HG03378 (cell line): ENCODE data around the gene SCAMP1.
"Not testable (repeated sequence)": the region's sequence is repeated elsewhere in the genome, so short reads cannot be mapped to it uniquely, and the experiment has no call there.

Experiments
- ATAC-seq: cut with Tn5 transposase; IDR thresholded peaks from one replicate; pipeline ENCODE4 v1.9.1; 2021; ENCODE audit warnings: mild to moderate bottlenecking, moderate library complexity; ENCODE audit not compliant: unreplicated experiment

SCAMP1 gene

GRCh38 chr5:78360924-78361630, 660 bp downstream of the SCAMP1 start:
- ATAC-seq, result peak; percentile 21

DNA sequence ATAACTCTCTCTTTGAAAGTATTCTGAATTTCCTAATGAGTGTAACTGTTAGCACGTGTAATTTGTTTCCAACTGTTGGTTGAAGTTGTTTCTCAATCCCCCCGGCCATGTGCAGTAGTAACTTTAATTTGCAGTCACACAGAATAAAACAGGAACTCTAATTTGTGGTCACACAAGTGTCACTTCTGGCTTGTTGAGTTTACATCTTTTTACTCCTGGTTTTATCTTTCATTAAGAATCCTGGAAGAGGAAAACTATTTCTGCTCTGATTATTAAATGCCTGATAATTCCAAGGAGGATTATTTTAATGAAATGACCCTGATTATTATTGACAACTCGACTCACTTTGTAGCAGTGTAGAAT, 1.2 kb downstream of the SCAMP1 start:
- no peak for ATAC-seq

GRCh38 chr5:78362220-78362619, 1.8 kb downstream of the SCAMP1 start:
- ATAC-seq, result no peak

GRCh38 chr5:78364005-78364404, 3.6 kb downstream of the SCAMP1 start:
- no peak for ATAC-seq

- no peak for ATAC-seq
Observed at GRCh38 chr5:78367318-78367991, 7.0 kb downstream of the SCAMP1 start.

GRCh38 chr5:78369680-78370079, 9.3 kb downstream of the SCAMP1 start:
- no peak for ATAC-seq

DNA sequence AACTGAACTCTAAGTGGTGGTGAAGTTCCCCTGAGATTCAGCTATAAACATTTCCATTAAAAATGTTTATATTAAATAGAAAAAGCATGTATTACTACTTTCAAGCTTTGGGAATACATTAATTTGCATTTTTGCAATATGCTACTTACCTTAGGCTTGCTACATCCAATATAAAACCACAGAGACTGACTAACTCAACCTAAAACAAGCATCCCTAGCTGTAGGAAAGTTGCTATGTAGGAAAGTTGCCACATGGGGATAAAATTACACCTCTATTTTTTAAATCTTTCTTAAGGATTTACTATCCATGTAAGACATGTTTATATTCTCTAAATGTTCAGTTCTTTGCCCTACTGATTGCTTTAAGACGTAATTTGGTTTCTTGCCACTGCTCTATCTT, 12.8 kb downstream of the SCAMP1 start:
- no peak for ATAC-seq

- ATAC-seq, result no peak
Observed at GRCh38 chr5:78376315-78376714, 15.9 kb downstream of the SCAMP1 start.

DNA sequence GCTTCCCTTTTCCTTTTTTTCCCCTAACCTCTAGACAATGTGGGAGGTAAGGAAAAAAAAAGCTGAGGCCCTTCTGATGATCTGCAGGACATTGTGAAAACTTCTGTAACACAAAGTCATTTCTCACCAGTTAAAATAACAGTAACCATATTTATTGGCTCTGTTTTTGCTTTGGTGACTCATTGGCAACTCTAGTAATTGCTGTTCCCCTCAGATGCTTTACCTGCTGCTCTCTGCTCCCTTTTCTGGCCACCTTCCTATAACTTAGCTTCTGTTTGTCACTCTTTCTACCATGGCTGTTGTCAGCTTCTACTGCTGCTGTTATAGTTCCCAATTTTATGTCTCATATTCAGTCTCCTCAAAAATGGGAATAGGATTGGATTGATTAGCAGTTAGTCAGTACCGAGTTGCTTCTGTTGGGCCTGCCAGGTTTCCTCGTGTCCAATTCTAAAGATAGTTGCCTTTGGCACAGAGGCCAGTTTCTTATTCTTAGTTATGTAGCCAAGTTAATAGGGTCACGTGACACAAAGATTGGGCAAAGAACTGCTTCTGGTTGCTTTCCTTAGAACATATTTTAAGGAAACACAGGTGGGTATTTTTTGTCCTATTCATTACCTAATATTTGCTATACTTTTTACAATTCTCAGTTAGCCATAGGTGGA, 16.8 kb downstream of the SCAMP1 start:
- ATAC-seq, result no peak

GRCh38 chr5:78377718-78378105, 17.3 kb downstream of the SCAMP1 start:
- ATAC-seq, result no peak

DNA sequence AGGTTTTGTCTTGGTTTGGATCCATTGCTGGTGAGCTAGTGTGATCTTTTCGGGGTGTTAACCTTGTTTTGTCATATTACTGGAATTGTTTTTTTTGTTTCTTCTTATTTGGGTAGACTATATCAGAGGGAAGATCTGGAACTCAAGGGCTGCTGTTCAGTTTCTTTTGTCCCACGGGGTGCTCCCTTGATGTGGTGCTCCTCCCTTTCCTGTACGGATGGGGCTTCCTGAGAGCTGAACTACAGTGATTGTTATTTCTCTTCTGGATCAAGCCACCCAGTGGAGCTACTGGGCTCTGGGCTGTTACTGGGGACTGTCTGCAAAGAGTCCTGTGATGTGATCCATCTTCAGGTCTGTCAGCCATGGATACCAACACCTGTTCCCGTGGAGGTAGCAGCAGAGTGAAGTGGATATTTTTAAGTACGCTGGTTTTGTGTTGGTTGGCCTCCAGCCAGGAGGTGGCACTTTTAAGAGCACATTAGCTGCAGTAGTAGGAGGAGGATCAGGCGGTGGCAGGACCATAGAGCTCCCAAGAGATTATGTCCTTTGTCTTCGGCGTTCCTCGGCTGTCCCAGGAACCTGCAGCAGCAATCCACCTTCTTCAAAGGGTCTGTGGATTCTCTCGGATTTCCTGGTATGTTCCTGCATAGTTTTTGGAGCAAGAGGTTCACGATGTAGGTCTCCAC, 27.2 kb downstream of the SCAMP1 start:
- no peak for ATAC-seq

- not testable (repeated sequence) for ATAC-seq
Observed at GRCh38 chr5:78391357-78391756, 30.9 kb downstream of the SCAMP1 start.

GRCh38 chr5:78397831-78398230, 37.4 kb downstream of the SCAMP1 start:
- no peak for ATAC-seq

DNA sequence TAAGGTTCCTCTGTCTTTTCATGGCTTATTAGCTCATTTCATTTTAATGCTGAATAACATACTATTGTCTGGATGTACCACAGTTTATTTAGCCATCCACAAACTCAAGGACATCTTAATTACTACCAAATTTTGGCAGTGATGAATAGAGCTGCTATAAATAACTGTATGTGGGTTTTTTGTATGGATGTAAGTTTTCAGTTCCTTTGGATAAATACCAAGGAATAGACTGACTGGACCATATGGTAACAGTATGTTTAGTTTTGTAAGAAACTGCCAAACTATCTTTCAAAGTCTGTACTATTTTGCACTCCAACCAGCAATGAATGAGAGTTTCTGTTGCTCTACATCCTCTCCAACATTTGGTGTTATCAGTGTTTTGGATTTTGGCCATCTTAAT, 38.7 kb downstream of the SCAMP1 start:
- no peak for ATAC-seq

DNA sequence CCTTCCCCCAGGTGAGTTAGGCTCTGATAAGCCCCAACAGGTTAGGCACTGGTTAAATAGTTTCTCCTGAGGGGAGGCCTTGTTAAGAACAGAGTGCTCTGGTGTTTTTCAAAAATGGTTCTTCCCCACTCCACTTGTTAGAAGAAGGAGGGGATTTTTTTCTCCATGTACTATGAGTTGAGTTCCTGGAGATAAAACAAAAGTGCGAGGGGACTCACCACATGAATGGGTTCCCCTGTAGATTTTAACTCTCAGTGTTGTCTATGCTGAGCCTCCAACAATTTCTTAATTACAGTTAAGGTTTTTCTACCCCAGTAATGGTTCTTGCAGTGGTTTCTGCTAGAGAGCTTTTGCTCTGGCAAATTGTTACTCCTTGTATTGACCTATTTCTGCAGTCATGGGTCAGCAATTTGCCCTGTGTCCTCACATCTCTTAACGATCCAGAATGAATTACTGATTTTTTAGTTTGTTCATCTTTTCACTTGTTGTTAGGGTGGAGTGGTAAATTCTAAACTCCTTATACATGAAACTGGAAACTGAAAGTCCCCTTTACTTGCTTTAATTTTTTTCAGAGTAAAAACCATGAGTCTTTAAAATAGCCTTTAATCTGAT, 44.4 kb downstream of the SCAMP1 start:
- ATAC-seq, result no peak

- no peak for ATAC-seq
Observed at GRCh38 chr5:78405829-78406750, 45.7 kb downstream of the SCAMP1 start.

GRCh38 chr5:78407458-78407857, 47.0 kb downstream of the SCAMP1 start:
- ATAC-seq, result no peak

DNA sequence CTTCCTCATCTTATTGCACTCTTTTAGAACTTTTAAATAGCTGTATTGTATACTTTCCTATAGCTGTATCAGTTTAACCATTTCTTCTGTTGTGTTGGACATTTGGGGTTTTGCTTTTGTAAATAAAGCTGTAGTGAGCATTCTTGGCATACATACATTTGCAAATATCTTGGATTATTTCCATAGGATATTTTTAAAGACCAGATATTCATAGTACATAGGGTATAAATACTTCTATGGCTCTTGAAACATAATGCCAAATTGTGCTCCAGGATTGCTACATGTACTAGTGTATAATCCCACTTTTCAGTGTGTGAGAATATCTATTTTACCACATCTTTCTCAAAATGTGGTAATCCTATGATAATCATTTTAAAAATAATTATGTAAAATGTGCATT, 51.2 kb downstream of the SCAMP1 start:
- ATAC-seq, result no peak

DNA sequence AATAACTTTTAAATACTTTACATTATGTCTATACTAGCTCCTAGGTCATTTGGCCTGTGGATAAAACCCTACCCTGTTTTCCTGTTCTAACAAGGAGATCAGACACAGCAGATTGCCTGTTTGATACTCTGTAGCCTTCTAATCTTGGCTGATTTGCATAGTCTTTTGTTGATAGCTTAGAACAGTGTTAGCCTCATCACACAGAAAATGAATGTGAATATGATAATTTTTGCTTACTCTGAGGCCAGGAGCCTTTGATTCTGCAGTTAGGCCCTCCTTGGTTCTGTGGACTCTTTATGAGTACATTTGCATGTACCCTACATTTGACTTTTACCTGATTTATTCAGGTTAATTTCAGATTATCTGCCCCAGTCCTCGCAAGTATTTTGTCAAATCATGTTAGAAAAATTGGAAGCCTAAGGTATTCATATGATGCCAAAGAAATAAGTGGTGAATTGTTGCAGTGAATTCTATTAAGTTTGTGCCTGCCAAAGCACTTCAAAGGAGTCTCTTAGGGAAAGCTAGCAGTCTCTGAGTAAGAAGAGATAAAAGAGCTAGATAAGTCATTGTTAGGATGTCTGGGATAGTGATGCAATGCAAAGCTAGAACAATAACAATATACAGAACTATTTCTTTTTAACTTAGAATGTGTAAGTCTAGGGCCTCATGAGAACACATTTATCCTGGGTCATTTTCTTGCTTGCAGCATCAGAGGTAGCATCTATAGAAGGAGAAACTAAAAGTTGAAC, 56.4 kb downstream of the SCAMP1 start:
- no peak for ATAC-seq
